ENCODE results near the gene MIPOL1.
"Not testable (repeated sequence)": the region's sequence is repeated elsewhere in the genome, so short reads cannot be mapped to it uniquely, and the experiment has no call there.

The MIPOL1 gene

DNA sequence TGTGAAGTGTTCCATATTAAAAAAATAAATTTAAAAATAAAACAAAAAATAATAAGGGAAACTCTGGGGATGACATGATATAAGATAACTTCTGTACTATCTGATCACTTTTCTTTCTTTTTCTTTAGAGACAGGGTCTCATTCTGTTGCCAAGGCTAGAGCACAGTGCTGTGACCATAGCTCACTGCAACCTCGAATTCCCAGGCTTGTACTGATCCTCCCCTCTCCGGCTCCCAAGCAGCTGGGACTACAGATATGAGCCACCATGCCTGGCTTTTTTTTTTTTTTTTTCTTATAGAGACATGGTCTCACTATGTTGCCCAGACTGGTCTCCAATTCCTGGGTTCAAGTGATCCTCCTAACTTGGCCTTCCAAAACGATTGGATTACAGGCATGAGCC lies 10.4 kb upstream of the MIPOL1 start:
- no peak for DNase-seq (ENCODE audit: low read depth in 1 of 2, low spot score in 1 of 2)

DNA sequence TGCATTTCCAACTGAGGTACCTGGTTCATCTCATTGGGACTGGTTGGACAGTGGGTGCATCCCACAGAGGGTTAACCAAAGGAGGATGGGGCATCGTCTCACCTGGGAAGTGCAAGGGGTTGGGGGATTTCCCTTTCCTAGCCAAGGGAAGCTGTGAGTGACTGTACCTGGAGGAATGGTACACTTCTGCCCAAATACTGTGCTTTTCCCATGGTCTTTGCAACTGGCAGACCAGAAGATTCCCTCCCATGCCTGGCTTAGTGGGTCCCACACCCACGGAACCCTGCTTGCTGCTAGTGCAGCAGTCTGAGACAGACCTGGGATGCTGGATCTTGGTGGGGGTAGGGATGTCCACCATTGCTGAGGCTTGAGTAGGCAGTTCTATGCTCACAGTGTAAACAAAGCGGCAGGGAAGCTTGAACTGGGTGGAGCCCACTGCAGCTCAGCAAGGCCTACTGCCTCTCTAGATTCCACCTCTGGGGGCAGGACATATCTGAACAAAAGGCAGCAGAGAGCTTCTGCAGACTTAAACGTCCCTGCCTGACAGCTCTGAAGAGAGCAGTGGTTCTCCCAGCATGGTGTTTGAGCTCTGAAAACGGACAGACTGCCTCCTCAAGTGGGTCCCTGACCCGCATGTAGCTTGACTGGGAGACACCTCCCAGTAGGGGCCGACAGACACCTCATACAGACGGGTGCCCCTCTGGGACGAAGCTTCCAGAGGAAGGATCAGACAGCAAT lies 9.7 kb upstream of the MIPOL1 start:
- not testable (repeated sequence) for DNase-seq (ENCODE audit: low read depth in 1 of 2, low spot score in 1 of 2)

DNA sequence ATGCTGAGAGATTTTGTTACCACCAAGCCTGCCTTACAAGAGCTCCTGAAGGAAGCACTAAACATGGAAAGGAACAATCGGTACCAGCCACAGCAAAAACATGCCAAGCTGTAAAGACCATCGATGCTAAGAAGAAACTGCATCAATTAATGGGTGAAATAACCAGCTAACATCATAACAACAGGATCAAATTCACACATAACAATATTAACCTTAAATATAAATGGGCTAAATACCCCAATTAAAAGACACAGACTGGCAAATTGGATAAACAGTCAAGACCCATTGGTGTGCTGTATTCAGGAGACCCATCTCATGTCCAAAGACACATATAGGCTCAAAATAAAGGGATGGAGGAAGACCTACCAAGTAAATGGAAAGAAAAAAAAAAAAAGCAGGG lies 8.0 kb upstream of the MIPOL1 start:
- not testable (repeated sequence) for DNase-seq (ENCODE audit: low read depth in 1 of 2, low spot score in 1 of 2)

DNA sequence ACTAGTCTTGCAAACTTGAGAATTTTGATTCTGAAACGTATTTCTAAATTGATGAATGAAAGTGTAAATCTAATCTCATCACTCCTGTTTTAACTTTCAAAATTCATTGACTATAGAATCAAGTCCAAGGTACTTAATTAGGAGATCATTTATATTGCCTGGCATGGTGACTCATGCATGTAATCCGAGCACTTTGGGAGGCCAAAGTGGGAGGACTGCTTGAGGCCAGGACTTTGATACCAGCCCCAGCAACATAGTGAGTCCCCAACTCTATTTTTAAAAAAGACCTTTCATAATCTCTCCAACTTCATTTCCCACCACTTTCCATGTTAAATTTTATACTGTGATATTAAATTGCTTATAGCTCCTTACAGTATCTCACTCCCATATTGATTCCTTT lies 3.0 kb upstream of the MIPOL1 start:
- DNase-seq (ENCODE audit: low read depth in 1 of 2, low spot score in 1 of 2) = no peak

DNA sequence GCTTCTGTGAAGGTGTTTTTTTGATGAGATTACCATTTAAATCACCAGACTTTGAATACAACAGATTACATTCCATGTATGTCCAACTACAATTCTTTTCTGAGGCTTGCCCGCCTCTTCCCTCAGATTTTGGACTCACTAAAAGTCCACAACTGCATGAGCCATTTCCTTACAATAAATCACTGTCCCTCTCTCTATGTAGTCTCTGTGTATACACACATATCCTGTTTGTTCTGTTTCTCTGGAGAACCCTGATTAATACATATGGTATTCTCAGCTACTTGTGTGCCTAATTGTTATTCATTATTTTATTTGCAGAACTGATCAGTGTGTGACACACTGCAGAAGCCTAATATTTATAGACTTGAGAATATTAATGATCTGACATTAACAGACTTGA lies 2.4 kb upstream of the MIPOL1 start:
- DNase-seq (ENCODE audit: low read depth in 1 of 2, low spot score in 1 of 2) = no peak

DNA sequence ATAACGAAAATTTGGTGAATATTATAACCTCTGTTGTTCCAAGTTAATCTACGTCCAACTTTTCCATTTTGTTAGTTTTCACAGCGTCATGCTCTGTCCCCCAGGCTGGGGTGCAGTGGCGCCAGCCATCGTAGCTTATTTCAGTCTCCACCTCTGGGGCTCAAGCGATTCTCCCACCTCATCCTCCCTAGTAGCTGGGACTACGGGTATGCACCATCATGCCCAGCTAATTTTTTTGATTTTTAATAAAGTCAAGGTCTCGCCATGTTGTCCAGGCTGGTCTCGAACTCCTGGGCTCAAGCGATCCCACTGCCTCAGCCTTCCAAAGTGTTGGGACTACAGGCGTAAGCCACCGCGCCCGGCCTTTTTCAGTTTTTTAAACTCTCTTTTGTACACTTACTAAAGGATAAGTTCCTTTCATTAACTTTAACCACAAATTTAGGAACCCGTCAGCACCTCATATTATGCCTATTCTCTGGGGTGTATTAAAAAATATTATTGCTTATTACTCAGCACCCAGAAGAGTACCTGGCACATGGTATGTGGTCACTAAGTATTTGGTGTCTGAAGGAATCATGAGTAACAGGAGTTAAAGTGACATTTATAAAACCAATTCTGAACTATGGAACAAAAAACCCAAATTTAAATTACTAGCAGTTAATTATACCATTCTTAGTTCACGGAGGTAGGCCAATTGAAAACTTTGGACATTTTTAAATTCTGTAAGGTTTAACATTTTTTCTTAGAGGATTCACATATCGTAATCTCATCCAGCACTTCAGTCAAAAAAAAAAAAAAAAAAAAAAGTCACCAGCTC lies 925 bp upstream of the MIPOL1 start:
- DNase-seq (ENCODE audit: low read depth in 1 of 2, low spot score in 1 of 2) = no peak

DNA sequence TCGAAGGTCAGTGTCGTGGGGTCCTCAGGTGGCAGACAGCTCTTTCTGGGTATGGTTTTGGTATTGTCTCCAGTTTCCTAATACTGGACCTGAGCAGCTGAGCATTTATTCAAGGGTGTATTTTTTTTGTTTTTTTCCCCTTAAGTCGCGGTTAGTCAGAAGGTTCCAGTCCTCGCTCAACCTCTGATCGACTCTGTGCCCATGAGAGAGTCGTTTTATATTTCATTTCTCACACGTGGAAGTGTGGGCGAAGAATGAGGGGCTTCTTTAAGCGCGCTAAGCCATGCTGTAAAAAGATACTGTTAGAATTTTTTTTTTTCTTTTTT lies 499 bp downstream of the MIPOL1 start:
- DNase-seq (ENCODE audit: low read depth in 1 of 2, low spot score in 1 of 2) = no peak

DNA sequence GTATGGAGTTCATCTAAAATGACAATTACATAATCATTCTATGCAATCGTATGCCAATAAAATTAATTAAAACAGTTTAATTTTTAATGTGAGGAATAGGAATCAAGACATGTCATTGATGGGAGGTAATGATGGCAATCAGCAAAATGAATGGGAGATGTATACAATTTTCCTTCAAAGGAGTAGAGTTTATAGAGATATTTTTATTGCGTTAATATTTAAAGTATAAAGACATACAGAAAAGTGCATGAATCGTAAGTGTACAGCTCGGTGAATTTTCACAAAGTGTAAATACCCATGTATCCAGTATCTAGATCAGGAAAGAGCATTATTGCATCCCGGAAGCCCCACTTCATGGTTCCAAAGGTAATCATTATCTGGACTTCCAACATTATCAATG lies 1.2 kb downstream of the MIPOL1 start:
- no peak for DNase-seq (ENCODE audit: low read depth in 1 of 2, low spot score in 1 of 2)

DNA sequence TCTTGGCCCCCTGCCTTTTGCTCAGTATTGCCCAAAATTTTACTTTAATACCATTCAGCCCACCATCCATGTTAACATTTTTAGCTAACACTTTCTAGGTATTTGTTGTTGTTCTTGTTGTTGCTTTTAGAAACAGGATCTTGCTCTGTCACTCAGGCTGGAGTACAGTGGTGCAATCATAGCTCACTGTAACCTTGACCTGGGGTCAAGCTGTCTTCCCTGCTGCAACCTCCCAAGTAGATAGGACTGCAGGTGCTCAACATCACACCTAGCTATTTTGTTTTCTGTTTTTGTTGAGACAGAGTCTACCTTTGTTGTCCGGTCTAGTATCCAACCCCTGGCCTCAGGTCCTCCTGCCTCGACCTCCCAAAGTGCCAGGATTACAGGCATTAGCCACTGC lies 4.0 kb downstream of the MIPOL1 start:
- DNase-seq (ENCODE audit: low read depth in 1 of 2, low spot score in 1 of 2) = no peak

DNA sequence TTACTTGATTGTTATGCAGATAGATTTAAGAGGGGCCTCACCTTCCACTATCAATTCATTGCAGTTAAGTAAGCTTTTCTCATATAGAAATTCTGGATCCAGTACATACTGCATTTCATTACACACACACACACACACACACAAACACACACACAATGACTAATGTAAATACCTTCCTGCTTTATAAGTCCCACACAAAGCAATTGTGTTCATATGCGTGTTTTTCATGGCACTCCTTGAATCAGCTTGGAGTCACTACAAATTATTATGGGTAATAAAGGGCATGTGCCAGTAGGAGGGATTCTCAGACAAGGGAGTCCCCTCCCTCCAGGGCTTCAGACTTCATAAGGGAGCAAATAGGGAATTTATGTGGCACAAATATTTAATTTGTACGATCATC lies 4.5 kb downstream of the MIPOL1 start:
- DNase-seq (ENCODE audit: low read depth in 1 of 2, low spot score in 1 of 2) = no peak

DNA sequence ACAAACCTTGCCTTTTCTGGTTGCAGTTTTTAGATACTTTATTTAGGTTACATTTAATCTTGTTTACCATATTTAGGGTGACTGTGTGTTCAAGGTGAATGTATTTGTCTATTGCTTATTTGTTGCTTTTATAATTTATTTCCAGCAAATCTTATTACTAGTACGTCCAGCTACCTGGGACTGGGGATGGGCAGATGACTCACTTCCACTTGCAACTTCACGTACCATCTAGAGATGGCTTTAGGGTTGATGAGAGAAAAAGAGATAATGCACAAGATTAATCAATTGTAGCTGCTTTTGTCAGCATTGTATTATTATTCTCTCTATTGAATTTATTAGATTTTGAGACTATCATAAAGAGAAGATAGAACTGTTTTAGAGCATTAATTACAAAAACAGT lies 5.1 kb downstream of the MIPOL1 start:
- DNase-seq (ENCODE audit: low read depth in 1 of 2, low spot score in 1 of 2) = no peak

DNA sequence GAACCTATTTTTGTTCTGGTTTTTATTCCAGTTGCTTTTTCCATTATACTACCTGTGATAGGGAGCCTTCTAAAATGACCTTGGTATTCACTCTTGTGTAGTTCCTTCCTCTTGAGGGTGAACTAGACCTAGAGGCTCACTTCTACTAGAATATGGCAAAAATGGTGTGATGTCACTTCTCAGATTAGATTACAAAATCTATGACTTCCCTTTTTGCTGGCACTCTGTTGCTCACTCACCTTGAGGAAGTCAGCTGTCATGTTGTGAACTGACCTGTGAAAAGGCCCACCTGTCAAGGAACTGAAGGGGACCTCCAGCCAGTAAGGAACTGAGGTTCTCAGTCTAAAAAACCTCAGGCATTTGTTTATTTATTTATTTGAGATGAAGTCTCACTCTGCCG lies 5.7 kb downstream of the MIPOL1 start:
- DNase-seq (ENCODE audit: low read depth in 1 of 2, low spot score in 1 of 2) = no peak

DNA sequence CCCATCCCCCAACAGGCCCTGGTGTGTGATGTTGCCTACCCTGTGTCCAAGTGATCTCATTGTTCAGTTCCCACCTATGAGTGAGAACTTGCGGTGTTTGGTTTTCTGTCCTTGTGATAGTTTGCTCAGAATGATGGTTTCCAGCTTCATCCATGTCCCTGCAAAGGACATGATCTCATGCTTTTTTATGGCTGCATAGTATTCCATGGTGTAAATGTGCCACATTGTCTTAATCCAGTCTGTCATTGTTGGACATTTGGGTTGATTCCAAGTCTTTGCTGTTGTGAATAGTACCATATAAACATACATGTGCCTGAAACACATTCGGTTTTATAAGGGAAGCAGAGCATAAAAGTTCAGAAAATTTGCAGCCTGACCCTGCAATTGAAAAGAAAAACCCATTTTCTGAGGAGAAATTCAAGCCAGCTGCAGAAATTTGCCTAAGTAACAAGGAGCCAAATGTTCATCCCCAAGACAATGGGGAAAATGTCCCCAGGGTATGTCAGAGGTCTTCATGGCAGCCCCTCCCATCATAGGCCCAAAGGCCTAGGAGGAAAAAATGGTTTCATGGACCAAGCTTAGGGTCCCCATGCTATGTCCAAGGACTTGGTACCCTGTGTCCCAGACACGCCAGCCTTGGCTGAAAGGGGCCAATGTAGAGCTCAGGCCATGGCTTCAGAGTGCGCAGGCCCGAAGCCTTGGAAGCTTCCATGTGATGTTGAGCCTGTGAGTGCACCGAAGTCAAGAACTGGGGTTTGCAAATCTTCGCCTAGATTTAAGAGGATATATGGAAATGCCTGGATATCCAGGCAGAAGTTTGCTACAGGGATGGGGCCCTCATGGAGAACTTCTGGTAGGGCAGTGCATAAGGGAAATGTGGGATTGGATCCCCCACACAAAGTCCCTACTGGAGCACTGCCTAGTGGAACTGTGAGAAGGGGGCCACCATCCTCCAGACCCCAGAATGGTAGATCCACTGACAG lies 8.2 kb downstream of the MIPOL1 start:
- DNase-seq (ENCODE audit: low read depth in 1 of 2, low spot score in 1 of 2) = not testable (repeated sequence)

DNA sequence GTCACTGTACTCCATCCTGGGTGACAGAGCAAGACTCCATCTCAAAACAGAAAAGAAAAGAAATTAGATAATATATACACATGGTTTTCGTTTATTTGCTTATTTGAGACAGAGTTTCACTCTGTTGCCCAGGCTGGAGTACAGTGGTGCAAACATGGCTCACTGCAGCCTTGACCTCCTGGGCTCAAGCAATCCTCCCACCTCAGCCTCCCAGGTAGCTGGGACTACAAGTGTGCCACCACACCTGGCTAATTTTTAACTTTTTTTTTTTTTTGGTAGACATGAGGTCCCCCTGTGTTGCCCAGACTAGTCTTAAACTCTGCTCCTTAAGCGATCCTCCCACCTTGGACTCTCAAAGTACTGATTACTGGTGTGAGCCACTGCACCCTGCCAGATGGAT lies 11.9 kb downstream of the MIPOL1 start:
- not testable (repeated sequence) for DNase-seq (ENCODE audit: low read depth in 1 of 2, low spot score in 1 of 2)

DNA sequence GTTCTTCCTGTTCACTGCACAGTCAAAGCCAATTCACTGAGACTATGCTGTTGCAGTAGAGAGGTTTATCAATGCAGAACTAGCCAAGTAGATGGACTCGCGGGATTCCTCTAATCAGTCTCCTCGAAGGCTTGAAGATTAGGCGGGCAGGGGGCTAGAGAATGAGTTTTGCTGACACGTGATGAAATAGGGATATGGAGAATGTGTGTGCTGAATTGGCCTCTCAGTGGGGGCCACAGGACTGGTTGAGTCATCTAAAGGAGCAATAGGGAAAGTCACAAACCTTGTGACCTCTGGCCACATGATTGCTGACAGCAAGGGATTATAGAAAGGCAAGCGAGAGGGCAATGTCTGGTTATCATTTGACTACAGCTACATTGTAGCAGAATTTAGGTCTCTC lies 12.7 kb downstream of the MIPOL1 start:
- DNase-seq (ENCODE audit: low read depth in 1 of 2, low spot score in 1 of 2) = no peak

DNA sequence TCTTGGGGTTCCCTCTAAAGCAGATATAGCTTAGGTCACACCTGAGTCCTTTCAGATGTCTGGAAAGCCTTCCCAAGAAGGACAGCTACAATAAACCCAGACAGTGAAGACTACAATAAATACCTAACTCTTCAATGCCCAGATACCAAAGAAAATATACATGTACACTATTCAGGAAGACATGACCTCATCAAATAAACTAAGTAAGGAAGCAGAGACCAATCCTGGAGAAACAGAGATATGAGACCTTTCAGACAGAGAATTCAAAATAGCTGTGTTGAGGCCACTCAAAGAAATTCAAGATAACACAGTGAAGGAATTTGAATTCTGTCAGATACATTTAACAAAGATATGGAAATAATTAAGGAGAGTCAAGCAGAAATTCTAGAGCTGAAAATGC lies 15.3 kb downstream of the MIPOL1 start:
- DNase-seq (ENCODE audit: low read depth in 1 of 2, low spot score in 1 of 2) = no peak

DNA sequence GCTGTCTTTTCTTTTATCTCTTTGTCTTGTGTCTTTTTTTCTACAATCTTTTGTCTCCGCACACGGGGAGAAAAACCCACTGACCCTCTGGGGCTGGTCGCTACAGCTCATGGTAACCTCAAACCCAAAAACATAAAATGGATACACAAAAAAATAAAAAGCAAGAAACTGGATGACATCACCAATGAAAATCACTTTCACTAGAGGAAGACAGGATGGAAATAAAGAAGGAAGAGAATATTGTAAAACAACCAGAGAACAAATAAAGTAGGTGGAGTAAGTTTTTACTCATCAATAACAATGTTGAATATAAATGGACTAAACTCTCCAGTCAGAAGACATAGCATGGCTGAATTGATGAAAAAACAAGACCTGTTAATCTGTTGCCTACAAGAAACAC lies 17.6 kb downstream of the MIPOL1 start:
- DNase-seq (ENCODE audit: low read depth in 1 of 2, low spot score in 1 of 2) = no peak

DNA sequence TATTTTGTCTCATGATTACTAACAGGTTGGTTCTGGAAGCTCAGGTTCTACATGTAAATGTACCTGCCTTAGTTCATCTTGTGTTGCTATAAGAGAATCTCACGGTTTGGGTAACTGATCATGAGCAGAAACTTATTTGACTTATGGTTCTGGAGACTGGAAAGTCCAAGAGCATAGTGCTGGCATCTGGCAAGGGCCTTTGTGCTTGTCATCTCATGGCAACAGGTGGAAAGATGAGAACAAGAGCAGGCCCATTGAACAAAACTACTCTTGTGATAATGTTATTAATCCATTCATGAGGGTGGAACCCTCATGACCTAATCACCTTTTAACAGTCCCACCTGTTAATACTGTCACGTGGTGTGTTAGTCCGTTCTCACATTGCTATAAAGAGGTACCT lies 23.3 kb downstream of the MIPOL1 start:
- DNase-seq (ENCODE audit: low read depth in 1 of 2, low spot score in 1 of 2) = no peak

DNA sequence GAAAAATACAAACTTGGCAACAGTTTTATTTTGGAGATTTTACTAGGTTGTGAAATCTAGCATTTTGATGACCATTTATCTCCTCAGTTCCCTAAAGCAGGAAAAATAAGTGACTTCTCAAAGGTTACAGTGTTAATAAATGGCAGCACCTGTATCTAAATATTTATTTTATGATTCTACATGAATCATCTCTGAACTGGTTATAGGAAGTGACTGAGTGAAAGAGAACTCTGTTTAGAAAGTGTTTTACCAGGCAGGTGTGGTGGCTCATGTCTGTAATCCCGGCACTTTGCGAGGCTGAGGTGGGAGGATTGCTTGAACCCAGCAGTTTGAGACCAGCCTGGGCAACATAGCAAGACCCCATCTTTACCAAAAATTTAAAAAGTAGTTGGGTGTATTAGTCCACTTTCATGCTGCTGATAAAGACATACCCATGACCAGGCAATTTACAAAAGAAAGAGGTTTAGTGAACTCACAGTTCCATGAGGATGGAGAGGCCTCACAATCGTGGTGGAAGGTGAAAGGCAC lies 26.3 kb downstream of the MIPOL1 start:
- DNase-seq (ENCODE audit: low read depth in 1 of 2, low spot score in 1 of 2) = no peak

DNA sequence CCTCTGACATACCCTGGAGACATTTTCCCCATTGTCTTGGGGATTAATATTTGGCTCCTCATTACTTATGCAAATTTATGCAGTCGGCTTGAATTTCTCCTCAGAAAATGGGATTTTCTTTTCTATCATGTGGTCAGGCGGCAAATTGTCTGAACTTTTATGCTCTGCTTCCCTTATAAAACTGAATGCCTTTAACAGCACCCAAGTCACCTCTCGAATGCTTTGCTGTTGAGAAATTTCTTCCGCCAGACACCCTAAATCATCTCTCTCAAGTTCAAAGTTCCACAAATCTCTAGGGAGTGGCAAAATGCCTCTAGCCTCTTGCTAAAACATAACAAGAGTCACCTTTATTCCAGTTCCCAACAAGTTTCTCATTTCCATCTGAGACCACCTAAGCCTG lies 27.9 kb downstream of the MIPOL1 start:
- not testable (repeated sequence) for DNase-seq (ENCODE audit: low read depth in 1 of 2, low spot score in 1 of 2)

DNA sequence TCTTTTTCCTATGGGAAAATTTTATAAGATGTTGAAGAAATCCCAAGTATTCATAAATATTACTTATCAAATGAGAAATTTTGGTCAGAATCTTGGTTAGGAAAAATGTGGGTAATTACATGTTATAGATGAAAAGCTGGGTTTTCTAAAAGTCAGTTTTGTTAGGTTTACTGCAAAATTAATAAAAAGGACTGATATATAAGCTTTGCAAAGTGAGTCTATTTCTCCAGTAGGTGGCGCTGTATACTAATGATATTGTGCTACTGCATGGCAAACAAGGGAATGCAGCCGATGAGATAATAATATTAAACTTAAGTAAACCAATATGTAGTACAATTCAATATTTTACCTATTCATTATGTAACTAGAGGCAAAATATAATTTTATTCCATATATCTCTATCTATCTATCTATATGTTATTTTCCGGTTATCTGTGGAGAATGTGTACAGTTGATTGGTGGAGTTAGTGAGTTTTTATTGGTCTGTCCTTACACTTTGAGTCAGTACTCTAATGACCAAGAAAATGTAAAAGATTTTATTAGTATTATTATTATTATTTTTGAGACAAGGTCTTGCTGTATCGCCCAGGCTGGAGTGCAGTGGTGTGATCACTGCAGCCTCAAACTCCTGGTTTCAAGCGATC lies 32.9 kb downstream of the MIPOL1 start:
- peak in 1 of 2 donors; percentile 22 for DNase-seq (ENCODE audit: low read depth in 1 of 2, low spot score in 1 of 2)

All from activated CD4-positive, alpha-beta T cell treated with anti-CD3 and anti-CD28 coated beads, Interleukin-2, amount 50 U/mL, for 24 hours (primary cell).